Measurements from ENCODE around the gene FANCM. TPM values are rescaled to one million over a fixed set of nuclear protein-coding genes. Genes with fewer than 3 reads are reported as not detected.
A peak's percentile ranks its signal among the peaks of the same experiment; 100 is the strongest.
"Not testable (repeated sequence)": the region's sequence is repeated elsewhere in the genome, so short reads cannot be mapped to it uniquely, and the experiment has no call there.

FANCM gene
- total RNA-seq, 2 donors from 2014 or later = 12.4 to 13.5 TPM

DNA sequence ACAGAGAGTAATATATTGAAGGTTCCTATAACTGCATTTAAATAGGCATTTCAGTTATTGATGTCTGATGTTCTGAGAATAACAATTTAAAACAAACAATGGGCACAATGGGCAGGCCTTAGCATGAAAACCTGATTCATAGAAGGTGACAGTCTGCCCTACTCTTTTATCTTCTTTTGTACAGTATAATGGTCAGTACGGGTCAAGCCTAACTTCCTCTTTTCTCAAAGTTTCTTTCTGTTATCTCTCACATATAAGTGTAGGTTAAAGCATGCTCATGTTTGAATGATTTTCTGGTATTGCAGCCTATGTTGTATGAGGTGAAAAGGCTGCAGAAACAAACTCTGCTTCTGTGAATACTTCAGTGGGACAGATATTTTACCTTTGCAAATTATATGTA, 15.6 kb upstream of the FANCM start:
- Mint-ChIP-seq H3K27me3 (ENCODE audit: low read depth) (no peaks in the 10 kb centered on the region), H3K27ac (no peak overlapping the region), H3K4me3 (no peak overlapping the region), H3K9me3 (no peaks in the 10 kb centered on the region), H3K4me1 (ENCODE audit: low read depth) (peaks cover 7% of the 10 kb centered on the region), H3K36me3 (ENCODE audit: insufficient read depth in 2 of 2) (peaks cover 4 to 28% of the 10 kb centered on the region in 2 donors)
- ATAC-seq (replicated peaks in 1 of 2) = no peak
- DNase-seq = no peak

DNA sequence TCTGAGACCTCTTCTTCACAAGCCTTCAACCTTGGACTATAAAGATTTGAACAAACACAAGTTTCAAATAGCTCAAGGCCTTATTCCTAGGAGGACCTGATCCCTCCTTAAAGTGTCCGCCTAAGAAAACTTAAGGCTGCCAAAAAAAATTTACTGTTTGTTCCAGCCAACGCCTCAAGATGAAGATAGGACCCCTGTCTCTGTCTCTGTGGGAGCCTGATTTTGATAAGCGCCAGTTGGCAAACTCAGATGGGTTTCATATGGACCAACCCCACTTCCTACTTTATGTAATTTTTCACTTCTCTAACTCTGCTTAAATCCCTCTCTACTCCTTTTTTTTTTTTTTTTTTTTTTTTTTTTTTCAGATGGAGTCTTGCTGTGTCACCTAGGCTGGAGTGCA, 12.5 kb upstream of the FANCM start:
- Mint-ChIP-seq H3K9me3 (no peaks in the 10 kb centered on the region), H3K36me3 (ENCODE audit: insufficient read depth in 2 of 2) (peaks cover 7 to 31% of the 10 kb centered on the region in 2 donors), H3K27ac (no peak overlapping the region), H3K4me3 (no peak overlapping the region), H3K27me3 (ENCODE audit: low read depth) (no peaks in the 10 kb centered on the region), H3K4me1 (ENCODE audit: low read depth) (no peaks in the 10 kb centered on the region)
- DNase-seq = no peak
- no peak for ATAC-seq (replicated peaks in 1 of 2)

DNA sequence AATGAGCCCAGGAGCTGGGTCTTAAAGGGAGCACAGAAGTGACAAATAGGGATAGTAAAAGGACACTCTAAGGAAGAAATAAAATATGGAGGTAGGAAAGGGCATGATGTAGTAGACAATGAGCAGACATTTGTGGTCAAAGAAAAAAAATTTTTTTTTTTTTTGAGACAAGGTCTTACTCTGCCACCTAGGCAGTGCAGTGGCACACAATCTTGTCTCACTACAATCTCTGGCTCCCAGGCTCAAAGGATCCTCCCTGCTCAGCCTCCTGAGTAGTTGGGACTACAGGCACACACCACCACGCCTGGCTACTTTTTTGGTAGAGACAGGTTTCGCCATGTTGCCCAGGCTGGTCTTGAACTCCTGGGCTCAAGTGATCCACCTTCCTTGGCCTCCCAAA, 10.0 kb upstream of the FANCM start:
- Mint-ChIP-seq H3K4me3 (no peak overlapping the region), H3K27ac (peak overlapping the region; percentile 35), H3K4me1 (ENCODE audit: low read depth) (no peaks in the 10 kb centered on the region), H3K36me3 (ENCODE audit: insufficient read depth in 2 of 2) (peaks cover 4 to 26% of the 10 kb centered on the region in 2 donors), H3K9me3 (no peaks in the 10 kb centered on the region), H3K27me3 (ENCODE audit: low read depth) (no peaks in the 10 kb centered on the region)
- DNase-seq (no peak), ATAC-seq (replicated peaks in 1 of 2) (no peak)

DNA sequence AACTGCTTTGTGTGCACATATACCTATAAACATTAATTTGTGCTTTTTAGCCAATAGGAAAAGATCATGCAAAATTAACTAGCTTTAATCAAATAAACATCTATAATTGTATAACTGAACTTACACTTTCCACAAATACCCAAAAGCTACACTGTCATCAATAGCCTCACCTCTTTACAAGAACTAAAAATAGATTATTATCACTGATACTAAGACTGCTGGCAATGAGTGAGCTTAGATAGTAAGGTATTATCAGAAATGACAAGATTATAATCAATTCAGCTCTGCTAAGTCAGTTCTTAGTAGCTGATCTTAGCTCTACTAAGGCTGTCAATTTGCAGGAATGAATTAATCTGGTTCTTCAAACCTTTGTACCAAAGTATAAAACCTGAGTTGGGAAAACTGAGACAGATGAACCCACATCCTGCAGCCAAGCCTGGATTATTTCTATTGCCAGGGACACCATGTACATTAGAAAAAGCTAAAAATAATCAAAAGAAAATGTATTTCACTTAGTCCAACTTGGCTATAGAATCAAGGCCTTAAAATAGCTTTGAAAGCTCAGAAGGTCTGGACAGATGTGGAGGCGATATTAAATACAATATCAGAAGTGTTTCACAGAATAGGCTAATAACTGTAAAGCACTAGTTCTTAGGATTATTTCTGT, 6.6 kb upstream of the FANCM start:
- ATAC-seq (replicated peaks in 1 of 2) (no peak), DNase-seq (no peak)
- peaks cover 4 to 17% of the 10 kb centered on the region in 2 donors for H3K36me3 Mint-ChIP-seq (ENCODE audit: insufficient read depth in 2 of 2)
- H3K27me3 Mint-ChIP-seq (ENCODE audit: low read depth) = no peaks in the 10 kb centered on the region
- H3K4me1 Mint-ChIP-seq (ENCODE audit: low read depth) = peaks cover 17% of the 10 kb centered on the region
- no peak overlapping the region for H3K27ac Mint-ChIP-seq
- no peaks in the 10 kb centered on the region for H3K9me3 Mint-ChIP-seq
- no peak overlapping the region for H3K4me3 Mint-ChIP-seq

DNA sequence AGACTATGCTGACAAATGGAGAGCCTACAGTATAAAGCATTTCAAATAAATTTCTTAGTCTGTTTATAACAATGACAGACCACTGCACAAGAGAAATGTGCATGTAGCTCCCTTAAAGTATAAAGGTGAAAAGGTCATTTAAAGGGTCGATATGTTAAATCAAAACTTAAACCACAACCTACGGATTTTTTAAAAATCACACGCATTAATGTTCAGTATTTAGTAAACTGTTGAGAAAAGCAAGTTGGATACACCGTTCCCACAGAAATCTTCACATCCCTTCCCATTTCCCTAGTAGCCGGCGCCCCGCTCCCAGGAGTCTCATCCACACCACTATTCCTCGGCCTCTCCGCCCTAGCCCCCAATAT, 2.1 kb upstream of the FANCM start:
- peaks cover 1 to 6% of the 10 kb centered on the region in 2 donors for H3K36me3 Mint-ChIP-seq (ENCODE audit: insufficient read depth in 2 of 2)
- DNase-seq (no peak), ATAC-seq (replicated peaks in 1 of 2) (no peak)
- peak overlapping the region; percentile 93 to 100 for H3K4me3 Mint-ChIP-seq
- H3K27ac Mint-ChIP-seq = peak overlapping the region; percentile 100
- H3K9me3 Mint-ChIP-seq = no peaks in the 10 kb centered on the region
- no peaks in the 10 kb centered on the region for H3K27me3 Mint-ChIP-seq (ENCODE audit: low read depth)
- peaks cover 37% of the 10 kb centered on the region for H3K4me1 Mint-ChIP-seq (ENCODE audit: low read depth)

DNA sequence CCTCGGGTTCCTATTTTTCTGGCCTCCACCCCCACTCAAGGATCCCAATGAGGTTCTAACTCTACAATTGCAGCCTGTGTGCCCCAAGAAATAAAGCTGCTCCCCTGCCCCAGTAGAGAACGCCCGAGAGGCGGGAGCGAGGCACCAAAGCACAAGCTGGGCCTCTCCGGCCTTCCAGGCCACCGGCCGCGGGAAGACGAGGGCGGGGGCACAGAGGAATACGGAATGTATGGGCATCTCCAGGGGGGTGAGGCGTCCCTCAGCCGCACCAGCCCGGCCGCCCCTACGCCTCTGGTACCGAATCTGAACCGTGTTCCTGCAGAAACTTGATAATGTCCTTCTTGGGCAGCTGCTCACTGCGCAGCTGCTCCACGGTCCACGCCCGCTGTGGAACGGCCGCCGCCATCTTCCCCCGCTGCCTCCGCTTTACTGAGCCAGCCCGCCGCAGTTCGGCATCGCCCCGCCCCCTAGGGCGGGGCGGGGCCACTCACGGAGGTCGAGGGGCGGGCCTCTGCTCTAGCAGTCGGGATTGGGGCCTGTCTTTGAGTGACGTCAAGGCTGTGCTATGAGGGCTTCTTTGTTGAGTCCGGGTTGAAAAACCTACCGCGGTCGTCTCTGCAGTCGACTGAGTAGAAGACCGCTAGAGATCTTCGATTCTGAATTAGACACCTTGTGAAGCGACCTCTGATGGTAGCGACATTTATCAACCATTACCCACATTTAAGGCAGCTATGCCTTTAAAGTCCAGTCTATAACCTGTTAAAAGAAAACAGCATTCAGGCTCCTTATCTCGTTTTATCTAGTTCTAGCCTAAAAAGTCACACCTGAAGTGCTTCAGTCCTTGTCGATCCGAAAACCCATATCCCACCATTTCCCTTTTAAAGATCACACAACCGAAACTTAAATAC, 1.4 kb upstream of the FANCM start, which contains the start of gene FKBP3:
Gene FKBP3, minus strand, starts transcription at position 431 of the 908 bp plus-strand sequence. Its CDS starts 25 bp downstream, at position 406.
- Mint-ChIP-seq H3K4me1 (ENCODE audit: low read depth) (peaks cover 43% of the 10 kb centered on the region), H3K27me3 (ENCODE audit: low read depth) (no peaks in the 10 kb centered on the region), H3K36me3 (ENCODE audit: insufficient read depth in 2 of 2) (peaks cover 1 to 6% of the 10 kb centered on the region in 2 donors), H3K4me3 (peak within 1 kb of the TSS; percentile 93 to 100), H3K27ac (peak within 1 kb of the TSS; percentile 100), H3K9me3 (no peaks in the 10 kb centered on the region)
- ATAC-seq (replicated peaks in 1 of 2) (peak; percentile 95 to 96), DNase-seq (peak; percentile 91 to 96)

DNA sequence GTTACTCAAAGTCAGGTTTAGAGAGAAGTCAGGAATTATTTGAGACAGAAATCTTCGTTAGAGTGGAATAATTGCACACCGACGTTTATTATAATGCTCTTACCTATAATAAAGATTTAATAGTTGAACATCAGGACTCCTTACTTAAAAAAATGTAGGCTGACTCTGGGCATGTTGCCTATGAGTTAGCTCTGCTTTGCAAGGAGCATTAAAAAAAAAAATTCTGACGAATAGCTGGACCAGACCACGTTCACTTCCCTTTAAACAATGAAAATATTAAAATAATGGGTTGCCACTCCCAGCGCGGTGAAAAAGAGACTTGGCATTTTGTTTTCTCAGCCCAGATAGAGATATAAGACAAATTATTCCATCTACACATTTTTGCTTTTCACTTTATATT, 574 bp upstream of the FANCM start:
- DNase-seq = peak in 1 of 2 donors; percentile 4
- Mint-ChIP-seq H3K4me1 (ENCODE audit: low read depth) (peaks cover 46% of the 10 kb centered on the region), H3K27me3 (ENCODE audit: low read depth) (no peaks in the 10 kb centered on the region), H3K27ac (peak overlapping the region; percentile 100), H3K9me3 (no peaks in the 10 kb centered on the region), H3K4me3 (peak overlapping the region; percentile 93 to 100), H3K36me3 (ENCODE audit: insufficient read depth in 2 of 2) (peaks cover 1 to 6% of the 10 kb centered on the region in 2 donors)
- ATAC-seq (replicated peaks in 1 of 2) = no peak

DNA sequence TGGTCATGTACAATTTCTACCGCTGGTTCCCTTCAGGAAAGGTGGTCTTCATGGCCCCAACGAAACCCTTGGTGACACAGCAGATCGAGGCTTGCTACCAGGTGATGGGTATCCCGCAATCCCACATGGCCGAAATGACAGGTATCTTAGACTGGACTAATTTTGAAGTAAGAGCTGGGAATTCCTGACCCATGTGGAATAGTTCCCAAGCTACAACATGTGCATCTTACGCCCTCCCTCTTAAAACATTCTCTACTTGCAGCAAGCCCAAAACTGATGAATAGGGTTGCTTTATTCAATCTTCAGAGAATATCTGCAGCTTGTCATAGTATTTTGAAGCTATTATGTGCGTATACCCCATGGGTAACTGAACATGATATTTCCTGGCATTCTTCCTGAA, 669 bp downstream of the FANCM start:
- Mint-ChIP-seq H3K27me3 (ENCODE audit: low read depth) (no peaks in the 10 kb centered on the region), H3K9me3 (no peaks in the 10 kb centered on the region), H3K27ac (peak overlapping the region; percentile 100), H3K4me1 (ENCODE audit: low read depth) (peaks cover 53% of the 10 kb centered on the region), H3K36me3 (ENCODE audit: insufficient read depth in 2 of 2) (peaks cover 1 to 6% of the 10 kb centered on the region in 2 donors), H3K4me3 (peak overlapping the region; percentile 93 to 100)
- DNase-seq (no peak), ATAC-seq (replicated peaks in 1 of 2) (no peak)

DNA sequence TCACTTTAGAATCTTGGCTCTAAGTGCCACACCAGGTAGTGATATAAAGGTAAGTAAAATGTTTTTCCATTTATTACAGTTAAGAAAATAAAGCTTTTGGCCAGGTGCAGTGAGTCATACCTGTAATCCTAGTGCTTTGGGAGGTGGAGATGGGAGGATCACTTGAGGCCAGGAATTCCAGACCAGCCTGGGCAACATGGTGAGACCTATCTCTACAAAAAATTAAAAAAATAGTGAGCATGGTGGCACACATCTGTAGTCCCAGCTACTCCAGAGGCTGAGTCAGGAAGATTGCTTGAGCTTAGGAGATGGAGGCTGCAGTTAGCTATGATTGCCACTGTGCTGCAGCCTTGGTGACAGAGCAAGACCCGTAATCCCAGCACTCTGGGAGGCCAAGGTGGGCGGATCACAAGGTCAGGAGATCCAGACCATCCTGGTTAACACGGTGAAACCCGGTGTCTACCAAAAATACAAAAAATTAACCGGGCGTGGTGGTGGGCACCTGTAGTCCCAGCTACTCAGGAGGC, 5.0 kb downstream of the FANCM start:
- H3K4me3 Mint-ChIP-seq = no peak overlapping the region
- H3K9me3 Mint-ChIP-seq = no peaks in the 10 kb centered on the region
- H3K27me3 Mint-ChIP-seq (ENCODE audit: low read depth) = no peaks in the 10 kb centered on the region
- no peak for ATAC-seq (replicated peaks in 1 of 2)
- DNase-seq = no peak
- H3K4me1 Mint-ChIP-seq (ENCODE audit: low read depth) = peaks cover 42% of the 10 kb centered on the region
- peaks cover 1 to 3% of the 10 kb centered on the region in 2 donors for H3K36me3 Mint-ChIP-seq (ENCODE audit: insufficient read depth in 2 of 2)
- H3K27ac Mint-ChIP-seq = no peak overlapping the region

DNA sequence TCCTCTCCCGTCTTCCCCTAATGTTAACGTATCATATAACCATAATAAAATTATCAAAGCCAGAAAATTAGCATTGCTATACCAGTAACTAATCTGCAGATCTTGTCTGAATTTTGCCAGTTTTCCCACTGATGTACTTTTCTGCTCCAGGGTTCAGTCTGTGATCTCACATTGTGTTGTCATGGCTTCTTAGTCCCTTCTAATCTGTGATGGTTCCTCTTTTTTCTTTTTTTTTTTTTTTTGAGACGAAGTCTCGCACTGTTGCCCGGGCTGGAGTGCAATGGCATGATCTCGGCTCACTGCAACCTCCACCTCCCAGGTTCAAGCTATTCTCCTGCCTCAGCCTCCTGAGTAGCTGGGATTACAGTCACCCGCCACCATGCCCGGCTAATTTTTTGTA, 6.4 kb downstream of the FANCM start:
- H3K4me1 Mint-ChIP-seq (ENCODE audit: low read depth) = peaks cover 35% of the 10 kb centered on the region
- H3K4me3 Mint-ChIP-seq; ATAC-seq (replicated peaks in 1 of 2); H3K27me3 Mint-ChIP-seq (ENCODE audit: low read depth); H3K36me3 Mint-ChIP-seq (ENCODE audit: insufficient read depth in 2 of 2); H3K9me3 Mint-ChIP-seq; DNase-seq; H3K27ac Mint-ChIP-seq: not testable (repeated sequence)

DNA sequence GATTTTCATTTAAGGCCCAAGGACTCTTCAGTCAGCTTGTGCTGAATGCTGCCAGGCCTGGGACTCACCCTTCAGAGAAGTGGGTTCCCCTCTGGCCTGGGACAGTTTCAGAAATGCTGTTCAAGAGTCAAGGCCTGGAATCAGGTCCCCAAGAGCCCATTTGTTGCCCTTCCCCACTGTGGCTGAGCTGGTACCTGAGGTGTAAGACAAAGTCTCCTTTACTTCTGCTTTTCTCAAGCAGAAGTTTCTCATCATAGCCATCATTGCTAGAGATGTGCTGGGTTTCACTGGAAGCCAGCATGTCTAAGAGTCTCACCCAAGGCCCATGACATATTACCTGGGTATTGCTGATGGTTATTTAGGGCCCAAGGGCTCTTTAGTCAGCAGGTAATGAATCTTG, 8.9 kb downstream of the FANCM start:
- H3K9me3 Mint-ChIP-seq = no peaks in the 10 kb centered on the region
- peaks cover 14% of the 10 kb centered on the region for H3K4me1 Mint-ChIP-seq (ENCODE audit: low read depth)
- H3K4me3 Mint-ChIP-seq = no peak overlapping the region
- no peak overlapping the region for H3K27ac Mint-ChIP-seq
- H3K27me3 Mint-ChIP-seq (ENCODE audit: low read depth) = no peaks in the 10 kb centered on the region
- ATAC-seq (replicated peaks in 1 of 2) = no peak
- peaks cover 1 to 6% of the 10 kb centered on the region in 2 donors for H3K36me3 Mint-ChIP-seq (ENCODE audit: insufficient read depth in 2 of 2)
- DNase-seq = no peak

DNA sequence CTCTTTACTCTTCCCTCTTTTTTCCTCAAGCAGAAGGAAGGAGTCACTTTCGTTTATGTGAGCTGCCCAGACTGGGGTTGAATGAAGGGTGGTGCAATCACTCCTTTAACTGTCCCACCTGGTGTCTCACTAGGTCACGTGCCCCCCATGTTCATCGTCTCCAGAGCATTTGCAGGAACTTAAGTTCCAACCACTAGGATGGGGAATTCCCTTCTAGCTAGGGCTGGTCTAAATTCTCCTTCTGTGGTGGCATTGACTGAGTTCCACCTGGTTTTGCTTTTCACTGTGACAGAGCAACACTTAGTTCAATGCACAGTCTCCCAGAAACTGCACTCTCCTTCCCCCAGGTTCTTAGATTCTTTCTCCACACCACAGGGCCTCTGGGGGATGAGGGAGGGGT, 9.5 kb downstream of the FANCM start:
- Mint-ChIP-seq H3K9me3 (no peaks in the 10 kb centered on the region), H3K4me3 (no peak overlapping the region), H3K27ac (no peak overlapping the region), H3K4me1 (ENCODE audit: low read depth) (peaks cover 11% of the 10 kb centered on the region), H3K27me3 (ENCODE audit: low read depth) (no peaks in the 10 kb centered on the region), H3K36me3 (ENCODE audit: insufficient read depth in 2 of 2) (peaks cover 1 to 6% of the 10 kb centered on the region in 2 donors)
- no peak for DNase-seq
- ATAC-seq (replicated peaks in 1 of 2) = no peak

DNA sequence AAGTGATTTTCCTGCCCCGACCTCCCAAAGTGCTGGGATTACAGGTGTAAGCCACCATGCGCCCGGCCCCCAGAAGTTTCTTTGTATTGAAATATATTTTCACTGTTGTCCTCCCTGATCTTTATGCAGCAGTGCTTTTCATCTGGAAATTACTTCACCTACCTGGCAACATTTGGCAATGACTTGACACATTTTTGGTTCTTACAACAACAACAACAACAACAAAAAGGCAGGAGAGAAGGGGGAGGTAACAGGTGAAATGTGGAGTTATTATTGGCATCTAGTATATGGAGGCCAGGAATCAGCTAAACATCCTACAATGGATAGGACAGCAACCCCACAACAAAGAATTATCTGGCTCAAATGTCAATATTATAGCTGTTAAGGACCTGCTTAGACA, 13.9 kb downstream of the FANCM start:
- ATAC-seq (replicated peaks in 1 of 2) = no peak
- H3K4me1 Mint-ChIP-seq (ENCODE audit: low read depth) = no peaks in the 10 kb centered on the region

More for the DNA sequence above, 13.9 kb downstream of the FANCM start:
- H3K27me3 Mint-ChIP-seq (ENCODE audit: low read depth) = no peaks in the 10 kb centered on the region
- H3K4me3 Mint-ChIP-seq = no peak overlapping the region
- DNase-seq = no peak
- H3K36me3 Mint-ChIP-seq (ENCODE audit: insufficient read depth in 2 of 2) = peaks cover 1 to 5% of the 10 kb centered on the region in 2 donors
- no peak overlapping the region for H3K27ac Mint-ChIP-seq
- no peaks in the 10 kb centered on the region for H3K9me3 Mint-ChIP-seq
